Astrocyte (in vitro differentiated cells and primary cell): ENCODE measurements around the gene HTR4.

Experiments
- EZH2 ChIP-seq: IDR thresholded peaks from 2 replicates; pipeline ENCODE4 v1.6.1; 2012; ENCODE audit warnings: mild to moderate bottlenecking, low read length, inconsistent platforms; ENCODE audit not compliant: insufficient read depth
- TF ChIP-seq, protein P1 (sequence below): IDR thresholded peaks from 2 replicates; pipeline ENCODE4 v1.5.1; 2011; ENCODE audit warnings: low read depth, mild to moderate bottlenecking, inconsistent platforms, low read length, moderate library complexity; ENCODE audit not compliant: insufficient read depth

DNA sequence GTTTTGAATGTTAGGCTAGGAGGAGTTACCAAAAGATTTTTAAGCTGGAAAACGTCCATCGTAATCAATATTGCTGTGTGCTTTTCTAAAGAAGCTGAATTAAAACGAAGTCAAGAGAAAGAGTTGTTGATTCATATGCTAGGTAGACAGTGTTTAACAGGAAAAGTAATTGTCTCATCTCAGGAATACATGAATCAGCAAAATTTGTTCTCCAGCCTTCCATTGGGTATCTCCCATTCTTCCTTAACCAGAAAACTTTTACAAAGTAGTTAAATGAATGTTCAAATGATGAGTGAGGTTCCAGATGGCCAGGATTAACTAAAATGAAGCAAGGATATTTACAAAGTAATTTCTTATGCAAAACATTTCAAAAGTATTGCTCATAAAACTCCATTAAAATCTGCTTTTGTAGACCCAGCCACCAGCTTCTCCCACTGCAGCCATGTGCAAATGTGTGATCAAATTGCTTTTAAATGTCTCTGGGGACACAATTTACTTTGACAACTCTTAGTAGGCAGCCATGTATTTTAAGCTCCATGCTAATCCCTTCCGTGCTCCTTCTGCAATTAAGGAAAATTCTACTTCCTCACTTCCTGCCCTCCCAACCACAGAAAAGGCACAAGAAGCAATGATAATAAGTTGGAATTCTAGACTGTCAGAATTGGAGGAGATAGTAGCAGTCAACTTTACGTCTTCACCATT, 121.2 kb downstream of the HTR4 start:
- TF ChIP-seq, protein P1, sequence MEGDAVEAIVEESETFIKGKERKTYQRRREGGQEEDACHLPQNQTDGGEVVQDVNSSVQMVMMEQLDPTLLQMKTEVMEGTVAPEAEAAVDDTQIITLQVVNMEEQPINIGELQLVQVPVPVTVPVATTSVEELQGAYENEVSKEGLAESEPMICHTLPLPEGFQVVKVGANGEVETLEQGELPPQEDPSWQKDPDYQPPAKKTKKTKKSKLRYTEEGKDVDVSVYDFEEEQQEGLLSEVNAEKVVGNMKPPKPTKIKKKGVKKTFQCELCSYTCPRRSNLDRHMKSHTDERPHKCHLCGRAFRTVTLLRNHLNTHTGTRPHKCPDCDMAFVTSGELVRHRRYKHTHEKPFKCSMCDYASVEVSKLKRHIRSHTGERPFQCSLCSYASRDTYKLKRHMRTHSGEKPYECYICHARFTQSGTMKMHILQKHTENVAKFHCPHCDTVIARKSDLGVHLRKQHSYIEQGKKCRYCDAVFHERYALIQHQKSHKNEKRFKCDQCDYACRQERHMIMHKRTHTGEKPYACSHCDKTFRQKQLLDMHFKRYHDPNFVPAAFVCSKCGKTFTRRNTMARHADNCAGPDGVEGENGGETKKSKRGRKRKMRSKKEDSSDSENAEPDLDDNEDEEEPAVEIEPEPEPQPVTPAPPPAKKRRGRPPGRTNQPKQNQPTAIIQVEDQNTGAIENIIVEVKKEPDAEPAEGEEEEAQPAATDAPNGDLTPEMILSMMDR: no peak
- TF ChIP-seq EZH2: no peak
